GM18861 (cell line): ENCODE data around the gene METTL9.
"Not testable (repeated sequence)": the region's sequence is repeated elsewhere in the genome, so short reads cannot be mapped to it uniquely, and the experiment has no call there.

ENCODE experiments used
- ATAC-seq: cut with Tn5 transposase; IDR thresholded peaks from one replicate; pipeline ENCODE4 v1.9.1; 2021; ENCODE audit not compliant: unreplicated experiment

METTL9 gene

GRCh38 chr16:21610006-21610544, 10.7 kb downstream of the METTL9 start:
- no peak for ATAC-seq

- no peak for ATAC-seq
Observed at GRCh38 chr16:21610766-21611165, 11.4 kb downstream of the METTL9 start.

GRCh38 chr16:21611198-21611555, 11.8 kb downstream of the METTL9 start:
- ATAC-seq = no peak

- no peak for ATAC-seq
Observed at GRCh38 chr16:21611556-21612384, 12.4 kb downstream of the METTL9 start.

- ATAC-seq = no peak
Observed at GRCh38 chr16:21613361-21613760, 14.0 kb downstream of the METTL9 start.

GRCh38 chr16:21613781-21614180, 14.4 kb downstream of the METTL9 start:
- ATAC-seq = no peak

- ATAC-seq = no peak
Observed at GRCh38 chr16:21614896-21615295, 15.5 kb downstream of the METTL9 start.

GRCh38 chr16:21617607-21618006, 18.2 kb downstream of the METTL9 start:
- no peak for ATAC-seq

GRCh38 chr16:21618281-21618680, 18.9 kb downstream of the METTL9 start:
- no peak for ATAC-seq

GRCh38 chr16:21619765-21620425, 20.5 kb downstream of the METTL9 start:
- no peak for ATAC-seq

GRCh38 chr16:21620592-21620991, 21.2 kb downstream of the METTL9 start:
- no peak for ATAC-seq

GRCh38 chr16:21622545-21622944, 23.2 kb downstream of the METTL9 start:
- no peak for ATAC-seq

GRCh38 chr16:21625026-21625425, 25.6 kb downstream of the METTL9 start:
- ATAC-seq = no peak

GRCh38 chr16:21626659-21627277, 27.4 kb downstream of the METTL9 start:
- no peak for ATAC-seq

- no peak for ATAC-seq
Observed at GRCh38 chr16:21628121-21628726, 28.8 kb downstream of the METTL9 start.

GRCh38 chr16:21628772-21629171, 29.4 kb downstream of the METTL9 start:
- no peak for ATAC-seq

- not testable (repeated sequence) for ATAC-seq
Observed at GRCh38 chr16:21629616-21630539, 30.5 kb downstream of the METTL9 start.

- not testable (repeated sequence) for ATAC-seq
Observed at GRCh38 chr16:21630866-21631265, 31.5 kb downstream of the METTL9 start.

GRCh38 chr16:21631376-21631775, 32.0 kb downstream of the METTL9 start:
- ATAC-seq = not testable (repeated sequence)

GRCh38 chr16:21631951-21632575, 32.7 kb downstream of the METTL9 start:
- not testable (repeated sequence) for ATAC-seq
